NCI-H1417 treated with DMSO at 0.1 percent for 48 hours (cell line): ENCODE measurements around the gene IQCK.

ENCODE experiments used
- DNase-seq: peaks from one replicate; lab custom pipeline; 2025; lab: John Stamatoyannopoulos, UW

Gene IQCK

DNA sequence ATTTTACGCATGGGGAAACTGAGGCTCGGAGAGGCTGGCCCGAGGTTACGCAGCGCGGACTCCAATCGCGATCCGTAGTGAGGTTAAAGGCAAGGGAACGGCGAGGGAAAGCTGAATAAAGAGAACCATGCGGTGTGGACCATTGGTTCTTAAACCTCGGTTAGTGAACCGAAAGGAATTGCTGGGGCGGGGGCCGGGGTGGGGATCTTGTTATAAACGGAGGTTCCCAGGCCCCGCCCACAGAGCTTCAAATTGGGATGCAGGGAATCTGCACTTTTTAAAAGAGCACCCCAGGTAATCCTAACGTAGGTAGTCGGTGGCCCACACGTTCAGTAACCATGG, 524 bp downstream of the IQCK start:
- DNase-seq: no peak

- no peak for DNase-seq
Measured at GRCh38 chr16:19722269-19722952, 4.3 kb downstream of the IQCK start.

DNA sequence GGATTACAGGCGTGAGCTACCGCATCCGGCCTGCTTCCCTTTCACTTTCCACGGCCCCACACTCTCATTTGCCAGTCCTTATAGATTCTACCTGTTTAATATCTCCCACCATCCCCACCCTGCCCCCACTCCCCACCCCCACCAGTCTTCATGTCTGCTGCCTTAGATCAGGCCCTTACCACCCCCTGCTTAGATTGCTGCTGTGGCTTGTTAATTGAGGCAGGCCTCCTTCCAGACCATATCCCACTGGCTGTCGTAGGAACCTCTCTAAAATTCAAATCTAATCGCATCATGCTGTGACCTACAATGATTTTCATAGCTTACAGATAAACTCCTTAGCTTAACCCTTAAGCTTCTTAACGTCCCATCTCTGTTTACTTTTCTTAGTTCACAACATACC, 4.9 kb downstream of the IQCK start:
- no peak for DNase-seq

GRCh38 chr16:19728636-19728965, 10.5 kb downstream of the IQCK start:
- DNase-seq: no peak

DNA sequence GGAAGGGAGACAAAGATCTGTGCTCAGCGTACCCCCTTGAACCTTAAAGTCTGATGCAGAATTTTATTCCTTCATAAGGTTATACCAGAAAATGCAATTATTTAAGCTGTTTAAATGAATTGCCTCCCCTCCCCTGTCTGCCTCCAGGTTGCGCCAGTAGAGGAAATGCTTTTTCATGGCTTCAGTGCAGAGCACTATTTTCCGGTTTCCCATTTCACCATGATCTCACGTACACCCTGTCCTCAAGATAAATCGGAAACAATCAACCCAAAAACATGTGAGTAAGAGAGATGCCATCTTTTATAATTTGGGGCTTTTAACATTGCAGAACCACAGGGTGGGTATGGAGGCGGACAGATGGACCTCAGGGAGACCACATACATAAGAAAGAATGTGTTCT, 15.5 kb downstream of the IQCK start:
- no peak for DNase-seq

DNA sequence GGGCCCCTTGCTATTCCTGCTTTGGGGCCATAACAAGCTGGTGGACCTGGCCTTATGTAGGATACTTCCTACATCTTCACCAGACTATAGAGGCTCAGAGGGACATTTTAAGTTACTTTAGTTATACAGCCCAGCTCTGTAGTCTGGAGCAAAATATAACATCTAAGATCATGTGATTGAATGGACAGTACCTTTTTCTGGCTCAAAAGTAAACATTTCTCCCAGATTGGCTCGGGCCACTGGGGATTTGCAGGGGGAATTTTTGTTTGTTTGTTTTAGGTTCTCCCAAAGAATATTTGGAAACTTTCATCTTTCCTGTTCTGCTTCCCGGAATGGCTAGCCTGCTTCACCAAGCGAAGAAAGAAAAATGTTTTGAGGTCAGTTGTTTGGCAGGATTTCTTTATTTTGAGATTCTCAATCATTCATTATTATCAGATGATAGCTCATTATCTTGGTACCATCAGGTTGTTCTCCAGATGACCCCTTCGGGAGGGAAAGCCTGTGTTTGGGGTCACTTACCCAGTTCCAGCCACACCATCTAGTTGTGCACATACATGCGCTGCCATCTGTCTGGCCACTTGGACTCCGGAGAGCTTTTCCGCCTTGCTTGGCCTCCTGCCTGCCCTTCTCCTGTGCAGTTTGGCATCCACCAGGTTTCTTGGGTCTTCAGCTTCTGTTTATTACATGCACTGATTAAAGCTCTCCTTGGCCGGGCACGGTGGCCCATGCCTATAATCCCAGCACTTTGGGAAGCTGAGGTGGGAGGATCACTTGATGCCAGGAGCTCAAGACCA, 17.2 kb downstream of the IQCK start:
- DNase-seq: no peak

DNA sequence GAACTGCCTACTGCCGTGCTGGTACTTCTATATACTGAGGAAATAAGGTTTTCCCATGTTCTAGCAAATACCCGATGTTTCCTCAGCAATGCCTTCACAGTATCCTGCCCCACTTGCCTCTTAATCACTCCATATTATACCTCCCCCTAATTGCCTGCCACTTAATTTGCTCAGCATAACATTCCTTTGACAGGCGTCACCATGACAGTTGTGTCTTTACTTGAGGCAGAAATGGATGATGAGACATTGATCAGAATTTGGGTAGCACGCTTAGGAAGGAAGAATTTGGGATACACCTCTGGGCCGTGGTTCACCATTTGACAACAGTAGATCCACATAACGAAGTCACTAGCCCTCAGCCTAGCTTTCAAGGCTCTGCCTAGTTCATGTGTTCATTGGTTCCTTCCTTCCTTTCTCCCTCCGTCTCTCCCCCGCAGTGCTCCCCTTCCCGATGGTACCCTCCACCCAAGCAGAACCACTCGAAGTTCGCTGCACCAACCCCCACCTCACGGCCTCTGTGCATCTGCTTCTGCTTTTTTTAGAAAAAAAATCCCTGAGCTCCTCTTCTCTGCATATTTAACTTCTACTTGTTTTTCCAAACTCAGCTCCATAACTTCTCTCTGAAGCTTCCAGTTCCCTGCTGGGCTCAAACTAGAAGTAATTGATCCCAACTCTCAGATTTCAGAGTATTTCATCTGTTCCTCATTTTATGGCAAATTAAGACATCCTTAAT, 19.4 kb downstream of the IQCK start:
- DNase-seq: no peak

DNA sequence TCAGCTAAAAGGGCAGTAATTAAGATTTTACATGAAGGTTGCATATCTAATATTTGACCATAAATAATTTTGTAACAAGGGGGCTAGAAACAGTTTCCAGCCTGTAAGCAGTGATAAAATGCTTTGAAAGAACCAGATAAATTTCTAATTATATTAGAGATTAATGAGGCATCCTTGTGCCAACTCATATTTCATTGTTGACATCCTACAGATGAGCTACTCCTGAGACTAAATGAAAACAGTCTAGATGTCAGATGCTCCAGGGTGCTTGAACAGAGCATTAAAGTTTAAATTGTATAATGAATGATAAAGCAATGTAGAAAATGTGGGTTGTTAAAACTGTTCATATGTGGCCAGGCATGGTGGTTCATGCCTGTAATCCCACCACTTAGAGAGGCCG, 23.3 kb downstream of the IQCK start:
- no peak for DNase-seq

DNA sequence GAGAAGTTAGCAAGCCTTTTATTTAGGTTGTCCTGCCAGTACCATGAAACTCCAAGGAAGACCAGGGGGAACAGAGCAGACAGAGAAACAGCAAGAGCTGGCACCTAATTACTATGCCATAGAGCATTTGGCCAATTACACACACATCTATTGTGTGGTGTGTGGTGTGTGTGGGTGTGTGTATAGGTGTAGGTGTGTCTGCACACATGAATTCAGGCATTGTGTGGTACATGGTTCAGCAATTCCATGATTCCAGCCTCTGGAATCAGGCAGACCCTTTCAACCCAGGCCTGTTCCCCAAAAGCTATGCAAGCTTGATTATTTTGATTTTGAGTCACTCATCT, 25.7 kb downstream of the IQCK start:
- no peak for DNase-seq

- no peak for DNase-seq
Measured at GRCh38 chr16:19744670-19745069, 26.6 kb downstream of the IQCK start.

DNA sequence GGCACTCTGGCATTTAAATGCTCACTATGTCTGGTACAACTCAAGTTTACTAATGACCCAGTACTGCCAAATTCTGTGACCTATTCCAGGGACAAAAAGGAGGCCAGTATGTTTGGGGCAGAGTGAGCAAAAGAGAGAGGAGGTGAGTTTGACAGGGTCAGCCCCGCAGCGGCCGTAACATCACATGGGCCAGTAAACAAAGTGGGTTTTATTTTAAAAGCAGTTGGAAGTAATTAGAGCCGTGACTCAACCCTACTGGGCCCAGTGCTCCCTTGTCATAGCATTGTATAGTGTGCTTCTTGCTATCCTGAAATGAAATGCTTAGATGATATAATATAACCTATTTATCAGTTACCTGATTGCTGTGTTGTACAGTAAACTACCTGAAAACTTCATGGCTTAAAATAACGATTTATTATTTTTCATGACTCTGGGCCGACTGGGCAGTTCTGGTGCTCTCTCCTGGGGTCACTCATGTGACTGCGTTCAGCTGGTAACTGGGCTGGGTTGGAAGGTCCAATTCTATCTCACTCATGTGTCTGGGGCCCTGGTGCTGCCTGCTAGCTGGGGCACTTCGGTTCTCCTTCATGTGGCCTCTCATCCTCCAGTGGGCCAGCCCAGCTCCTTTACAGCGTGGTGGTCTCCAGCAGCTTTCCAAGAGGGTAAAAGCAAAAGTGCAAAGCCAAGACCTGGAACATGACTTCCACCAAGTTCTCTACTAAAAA, 27.4 kb downstream of the IQCK start:
- no peak for DNase-seq

GRCh38 chr16:19746561-19746960, 28.5 kb downstream of the IQCK start:
- no peak for DNase-seq

GRCh38 chr16:19748389-19749168, 30.5 kb downstream of the IQCK start:
- DNase-seq: no peak

DNA sequence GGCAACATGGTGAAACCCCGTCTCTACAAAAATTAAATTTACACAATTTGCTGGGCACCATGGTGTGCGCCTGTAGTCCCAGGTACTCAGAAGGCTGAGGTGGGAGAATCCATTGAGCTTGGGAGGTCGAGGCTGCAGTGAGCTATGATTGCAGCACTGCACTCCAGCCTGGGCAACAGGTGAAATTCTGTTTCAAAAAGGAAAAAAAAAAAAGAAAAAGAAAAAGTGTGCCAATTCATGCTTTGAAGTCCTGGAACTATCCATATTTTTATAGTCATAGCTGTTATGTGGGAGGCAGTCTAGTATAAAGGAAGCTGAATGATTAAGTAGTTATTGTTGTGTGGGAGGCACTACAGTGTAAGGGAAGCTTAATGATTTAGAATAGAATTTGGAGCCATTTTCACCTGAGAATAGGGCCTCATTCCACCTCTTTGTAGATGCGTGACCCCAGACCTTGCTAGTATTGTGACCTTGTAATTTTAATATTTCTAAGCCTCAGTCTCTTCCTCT, 31.6 kb downstream of the IQCK start:
- no peak for DNase-seq

DNA sequence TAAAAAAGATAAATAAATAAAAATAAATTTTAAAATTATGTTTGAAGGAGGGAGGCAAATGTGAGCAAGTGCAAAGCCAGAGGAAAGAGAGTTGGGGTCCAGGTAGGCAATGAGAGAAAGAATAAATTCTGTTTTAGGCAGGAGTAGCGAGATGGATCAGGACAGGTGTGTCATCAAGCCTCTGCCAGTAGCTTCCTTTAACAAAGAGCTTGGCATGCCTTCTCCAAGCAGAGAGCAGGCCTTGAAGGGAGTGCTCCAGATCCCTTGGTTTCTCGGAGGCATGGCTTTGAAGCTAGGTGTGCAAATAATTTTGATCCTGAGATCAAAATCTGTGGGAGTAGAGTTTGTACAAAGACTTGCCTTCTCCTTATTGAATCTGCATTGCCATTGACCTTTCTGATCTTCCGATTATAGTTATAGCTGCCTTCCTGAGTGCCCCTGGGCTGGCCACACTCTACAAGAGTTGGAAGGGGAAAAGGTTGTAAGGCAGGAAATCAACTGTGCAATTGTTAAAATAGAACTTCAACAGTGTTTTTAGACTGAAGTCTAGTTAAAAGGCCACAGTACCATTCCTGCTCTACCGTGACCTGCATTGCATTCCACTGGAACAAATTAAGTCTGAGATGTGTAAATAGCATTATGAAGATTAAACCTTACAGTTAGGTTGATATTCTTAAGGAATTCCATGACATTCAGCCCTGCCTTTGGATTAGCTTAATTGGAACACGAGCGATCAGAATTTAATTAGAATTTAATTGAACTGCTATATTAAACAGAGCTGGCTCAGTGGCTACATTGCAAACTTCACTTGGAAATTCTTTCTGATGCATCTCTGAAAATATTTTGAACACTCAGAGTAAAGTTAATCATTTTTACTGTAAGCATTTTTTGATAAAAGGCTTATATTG, 33.7 kb downstream of the IQCK start:
- no peak for DNase-seq

DNA sequence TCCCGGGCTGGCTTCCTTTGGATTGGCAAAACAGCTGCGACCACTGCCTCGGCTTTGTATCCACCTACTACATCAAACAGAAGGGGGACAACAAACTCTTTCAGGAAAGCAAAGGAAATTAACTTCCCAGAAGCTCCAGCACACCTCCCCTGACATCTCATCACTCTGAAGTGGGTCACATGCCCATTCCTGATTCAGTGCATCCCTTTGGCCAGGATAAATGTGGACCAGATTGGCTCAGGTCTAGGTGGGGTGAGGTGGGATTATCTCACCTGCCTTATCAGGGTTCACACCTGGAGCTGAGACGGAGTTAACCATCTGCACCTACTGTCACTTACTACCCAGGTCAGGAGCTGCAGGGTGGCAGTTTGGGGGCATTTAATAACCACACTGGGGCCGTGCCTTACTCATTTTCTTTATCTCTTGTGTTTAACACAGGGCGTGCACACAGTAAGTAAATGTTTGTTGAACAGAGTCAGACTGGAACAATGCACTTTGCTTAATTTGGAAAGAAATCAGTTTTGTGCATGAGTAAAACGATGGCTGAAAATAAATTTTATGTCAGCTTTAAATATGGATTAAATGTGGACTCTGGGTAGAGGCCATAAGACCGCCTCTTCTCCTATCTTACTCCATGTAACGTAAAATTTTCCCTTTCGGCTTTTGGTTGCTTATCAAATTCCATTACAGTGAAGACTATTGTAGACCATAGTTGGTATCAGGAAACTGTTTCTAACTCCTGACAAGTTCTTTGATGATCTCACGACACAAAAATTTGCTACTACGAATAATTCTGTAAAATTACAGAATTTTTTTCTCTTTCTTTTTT, 36.0 kb downstream of the IQCK start:
- DNase-seq: no peak

GRCh38 chr16:19754644-19755036, 36.6 kb downstream of the IQCK start:
- no peak for DNase-seq

DNA sequence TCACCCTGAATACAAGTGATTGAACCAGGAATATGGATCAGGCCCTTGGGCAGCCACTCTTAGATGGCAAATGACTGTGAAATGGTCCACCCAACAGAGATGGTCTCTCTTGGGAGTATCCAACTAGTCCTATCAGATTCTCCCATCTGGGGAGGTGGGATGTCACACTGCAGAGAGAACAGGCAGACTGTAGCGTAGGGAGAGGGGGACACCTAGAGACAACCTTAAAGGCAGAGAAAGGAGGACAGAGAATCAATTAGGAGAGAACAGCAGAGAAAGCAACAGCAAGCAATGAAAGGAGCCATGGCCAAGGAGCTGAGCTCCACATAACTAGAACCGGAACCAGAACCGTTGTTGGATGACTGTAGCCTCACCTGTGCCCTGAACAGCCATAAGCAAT, 37.2 kb downstream of the IQCK start:
- no peak for DNase-seq

DNA sequence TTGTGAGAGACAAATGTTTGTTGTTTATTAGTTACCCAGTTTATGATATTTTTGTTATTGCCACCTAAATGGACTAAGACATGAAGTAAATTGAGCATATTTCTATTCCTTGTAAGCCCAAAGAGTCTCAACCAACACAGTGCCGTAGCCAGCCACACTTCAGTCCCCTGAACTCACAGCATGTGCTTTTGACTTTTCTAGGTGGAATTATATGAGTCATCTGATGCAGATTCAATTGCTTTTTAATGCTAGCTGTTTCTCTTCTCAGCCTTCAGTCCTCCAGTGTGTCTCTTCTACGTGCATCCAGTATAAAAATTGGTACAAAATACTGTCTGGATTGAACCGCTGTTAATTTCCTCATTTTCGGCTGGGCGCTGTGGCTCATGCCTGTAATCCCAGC, 39.0 kb downstream of the IQCK start:
- DNase-seq: no peak
